ENCODE data around the gene CSRP1. TPM values are rescaled to one million over a fixed set of nuclear protein-coding genes. Genes with fewer than 3 reads are reported as not detected.
A peak's percentile ranks its signal among the peaks of the same experiment; 100 is the strongest.
"Not testable (repeated sequence)": the region's sequence is repeated elsewhere in the genome, so short reads cannot be mapped to it uniquely, and the experiment has no call there.

Gene CSRP1
- total RNA-seq, 2 donors from 2014 or later, result 131 to 355 TPM

DNA sequence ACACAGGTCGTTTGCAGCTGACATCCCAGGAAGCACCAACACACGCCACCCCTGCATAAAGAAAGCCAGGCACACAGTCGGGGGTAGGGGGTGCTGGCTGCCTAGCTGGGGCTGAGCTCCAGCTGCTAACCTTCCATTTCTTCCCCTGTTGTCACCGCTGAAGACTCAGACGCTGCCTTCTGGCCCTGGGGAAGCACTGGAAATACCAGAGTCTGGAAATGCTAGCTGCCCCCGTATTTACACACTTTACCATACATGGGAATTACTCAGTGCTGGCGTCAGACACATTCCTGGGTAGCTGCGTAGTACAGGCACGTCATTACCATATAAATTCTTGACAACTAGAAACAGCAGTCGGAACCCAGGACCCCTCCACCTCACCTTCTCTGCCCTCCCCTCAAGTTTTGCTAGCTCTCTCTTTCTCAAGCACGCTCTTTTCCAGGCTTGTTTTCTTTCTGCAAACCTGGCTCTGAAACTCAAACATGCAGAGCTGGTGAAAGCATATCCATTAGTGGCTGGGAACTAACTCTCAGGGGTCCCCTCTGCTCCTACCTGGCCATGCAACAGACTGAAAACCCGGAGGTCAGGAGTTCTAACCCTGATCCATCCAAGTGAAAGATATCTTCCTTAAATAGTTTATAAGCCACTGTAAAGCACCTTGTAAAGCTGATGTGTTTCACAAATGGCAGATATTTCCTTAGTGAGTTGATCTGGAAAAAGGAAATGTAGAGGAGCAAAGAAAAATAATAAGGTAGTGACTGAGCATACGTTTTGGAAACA, 3.3 kb downstream of the CSRP1 start:
- no peak for ATAC-seq
- no peak for DNase-seq
- intact Hi-C loops (cut with DNase I, micrococcal nuclease), result no loop called here

DNA sequence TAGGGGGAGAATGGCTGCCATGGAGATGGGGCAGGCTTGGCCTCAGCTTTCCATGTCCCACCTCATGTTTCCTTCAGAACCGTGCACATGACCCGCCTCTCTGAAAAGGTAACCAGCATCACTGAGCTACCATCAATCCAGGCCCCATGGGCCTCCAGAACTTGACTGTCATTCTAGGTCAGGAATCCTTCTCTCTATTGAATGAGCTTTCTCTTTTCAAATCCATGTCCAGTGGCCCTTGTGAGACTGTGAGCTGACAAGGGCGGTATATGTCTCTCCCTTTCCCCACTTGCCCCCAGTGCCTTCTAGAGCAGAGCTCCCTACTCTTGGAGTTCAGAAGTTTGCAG, 4.4 kb downstream of the CSRP1 start:
- no peak for ATAC-seq
- DNase-seq, result no peak

DNA sequence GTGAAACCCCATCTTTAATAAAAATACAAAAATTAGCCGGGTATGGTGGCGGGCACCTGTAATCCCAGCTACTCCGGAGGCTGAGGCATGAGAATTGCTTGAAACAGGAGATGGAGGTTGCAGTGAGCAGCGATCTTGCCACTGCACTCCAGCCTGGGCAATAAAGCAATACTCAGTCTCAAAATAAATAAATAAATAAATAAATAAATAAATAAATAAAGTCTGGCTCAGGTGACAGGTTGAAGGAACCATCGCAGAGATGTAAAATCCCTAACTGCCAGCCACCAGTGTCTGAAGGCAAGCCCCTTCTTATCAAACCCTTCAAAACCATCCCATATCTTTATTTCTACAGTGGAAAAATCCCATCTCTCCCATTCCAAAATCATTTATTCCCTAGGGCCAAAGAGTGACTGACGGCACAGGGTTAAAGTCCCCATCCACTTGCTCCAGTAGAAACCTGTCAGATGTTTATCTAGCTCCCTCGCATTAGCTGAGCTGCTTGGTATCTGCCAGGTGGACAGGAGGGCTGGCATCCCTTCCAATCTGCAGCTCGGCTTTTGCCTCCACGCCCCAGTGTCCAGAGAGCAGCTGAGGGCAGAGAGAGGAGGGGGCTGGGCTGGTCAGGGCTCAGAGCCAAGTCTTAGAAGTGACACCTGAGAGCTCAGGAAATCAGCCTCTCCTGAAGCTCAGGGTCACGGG, 5.0 kb downstream of the CSRP1 start:
- ATAC-seq (no peak), DNase-seq (no peak)
- intact Hi-C loops (cut with DNase I, micrococcal nuclease), result no loop called here

More for the DNA sequence above, 4.4 kb downstream of the CSRP1 start:
- intact Hi-C loops (cut with DNase I, micrococcal nuclease), result no loop called here

DNA sequence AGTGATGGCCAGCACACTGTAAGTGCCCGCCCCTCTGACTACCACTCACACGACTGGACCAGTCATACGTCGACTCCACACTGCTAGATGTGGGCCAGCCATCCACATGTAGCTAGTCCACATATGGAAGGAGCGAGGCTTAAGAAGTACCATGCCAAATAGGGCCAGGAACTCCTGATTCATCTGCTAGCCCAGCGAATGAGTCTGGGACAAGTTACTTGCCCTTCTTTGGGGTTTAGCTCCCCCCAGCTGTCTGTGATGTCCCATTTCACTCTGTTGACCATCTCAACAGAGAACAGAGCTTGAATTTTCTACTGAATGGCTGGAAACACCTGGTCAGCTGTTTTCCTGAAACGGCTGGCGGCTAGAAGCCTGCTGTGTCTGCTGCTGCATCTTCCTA, 5.8 kb downstream of the CSRP1 start:
- ATAC-seq, result no peak
- intact Hi-C loops (cut with DNase I, micrococcal nuclease), result no loop called here
- peak in 1 of 2 donors; percentile 67 for DNase-seq

DNA sequence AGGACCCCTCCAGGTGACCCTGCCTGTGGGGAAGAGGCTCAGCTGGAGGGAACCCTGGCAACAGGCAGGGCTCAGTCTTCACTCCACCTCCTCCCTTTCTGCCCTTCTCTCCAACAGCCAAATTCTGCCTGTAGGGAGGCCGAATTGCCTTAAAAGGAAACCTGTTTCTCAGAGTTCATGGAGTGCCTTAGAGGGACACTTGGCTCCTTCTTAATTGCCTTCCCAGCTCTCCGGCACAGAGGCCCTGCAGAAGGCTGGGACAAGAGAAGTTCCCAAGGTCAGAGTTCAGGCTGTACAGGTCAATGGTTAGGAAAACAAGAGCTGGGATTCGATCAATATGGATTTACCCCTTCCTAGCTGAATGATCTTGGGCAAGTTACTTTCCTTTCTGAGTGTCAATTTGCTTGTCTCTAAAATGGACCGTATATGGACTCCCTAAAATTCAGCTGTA, 6.2 kb downstream of the CSRP1 start:
- no peak for DNase-seq
- no peak for ATAC-seq
- intact Hi-C loops (cut with DNase I, micrococcal nuclease), result no loop called here

DNA sequence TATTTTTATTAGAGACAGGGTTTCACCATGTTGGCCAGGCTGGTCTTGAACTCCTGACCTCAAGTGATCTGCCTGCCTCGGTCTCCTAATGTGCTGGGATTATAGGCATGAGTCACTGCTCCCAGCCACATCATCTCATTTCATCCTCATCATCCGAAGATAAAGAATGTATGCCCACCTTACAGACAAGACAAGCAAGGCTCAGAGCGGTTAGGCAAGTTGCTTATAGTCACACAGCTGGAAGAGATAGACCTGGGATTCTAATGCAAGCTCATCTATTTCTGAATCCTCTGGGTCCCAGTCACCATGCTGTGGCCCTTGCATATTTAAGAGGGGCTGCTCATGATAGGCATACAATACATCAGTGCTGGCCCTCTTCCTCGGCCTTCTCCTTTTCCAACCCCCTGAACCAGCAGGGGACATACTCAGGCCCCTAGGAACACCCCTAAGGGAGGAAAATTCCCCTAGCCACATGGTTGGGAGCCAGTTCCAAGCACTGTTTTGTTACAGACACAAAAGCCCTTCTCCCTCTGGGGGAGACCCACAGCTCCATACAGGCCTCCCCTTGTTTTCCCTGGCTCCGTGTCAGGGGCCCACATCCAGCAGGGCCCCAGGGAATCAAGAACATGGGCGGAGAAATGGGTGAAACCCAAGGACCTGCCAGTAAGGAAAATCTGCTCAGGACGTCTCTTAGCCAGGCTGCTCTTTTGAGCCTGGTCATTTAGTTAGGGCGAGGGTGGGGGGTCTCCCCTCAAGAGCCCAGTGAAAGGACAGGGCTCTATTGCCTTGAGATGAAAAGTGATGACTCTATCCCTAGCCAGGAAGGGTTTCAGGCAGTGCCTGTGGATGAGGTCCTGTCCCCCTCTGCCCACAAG, 6.9 kb downstream of the CSRP1 start:
- intact Hi-C loops (cut with DNase I, micrococcal nuclease), result no loop called here
- no peak for DNase-seq
- ATAC-seq, result no peak

DNA sequence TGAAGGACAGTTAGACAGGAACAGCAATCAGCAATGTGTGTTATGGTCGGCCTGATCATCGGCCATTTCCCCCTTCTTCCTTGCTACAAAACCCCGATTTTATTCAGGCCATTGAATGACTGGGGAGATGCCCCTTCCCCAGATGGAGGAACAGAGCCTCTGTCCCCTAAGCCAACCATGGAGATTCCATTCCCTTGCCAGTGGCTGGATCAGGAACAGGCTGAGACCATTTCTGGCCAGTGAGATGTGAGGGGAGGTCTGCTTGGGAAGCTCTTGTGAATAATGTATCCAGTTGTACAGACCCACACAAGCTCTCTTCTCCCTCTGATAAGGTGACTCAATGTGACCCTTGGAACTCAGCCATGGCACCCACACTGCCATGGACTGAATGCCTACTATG, 7.7 kb downstream of the CSRP1 start:
- DNase-seq, result no peak
- ATAC-seq, result no peak
- intact Hi-C loops (cut with DNase I, micrococcal nuclease), result no loop called here

DNA sequence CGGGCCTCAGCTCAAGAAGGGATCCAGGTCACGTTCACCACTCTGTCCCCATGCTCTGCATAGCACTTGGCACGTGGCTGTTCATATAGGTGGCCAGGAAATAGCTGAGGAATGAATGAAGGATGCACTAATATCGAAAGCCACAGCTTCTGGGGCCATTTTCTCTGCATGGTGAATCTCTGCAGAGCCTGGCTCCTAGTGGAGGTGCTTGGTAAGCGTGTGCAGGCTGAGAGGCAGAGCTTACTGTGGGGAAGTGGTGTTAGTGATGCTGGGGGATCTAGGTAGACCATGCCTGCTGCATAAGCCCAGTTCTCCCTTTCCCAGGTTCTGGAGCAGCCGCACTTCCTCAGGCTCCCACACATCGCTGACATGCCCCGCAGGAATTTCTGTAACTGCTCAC, 8.3 kb downstream of the CSRP1 start:
- ATAC-seq, result no peak

DNA sequence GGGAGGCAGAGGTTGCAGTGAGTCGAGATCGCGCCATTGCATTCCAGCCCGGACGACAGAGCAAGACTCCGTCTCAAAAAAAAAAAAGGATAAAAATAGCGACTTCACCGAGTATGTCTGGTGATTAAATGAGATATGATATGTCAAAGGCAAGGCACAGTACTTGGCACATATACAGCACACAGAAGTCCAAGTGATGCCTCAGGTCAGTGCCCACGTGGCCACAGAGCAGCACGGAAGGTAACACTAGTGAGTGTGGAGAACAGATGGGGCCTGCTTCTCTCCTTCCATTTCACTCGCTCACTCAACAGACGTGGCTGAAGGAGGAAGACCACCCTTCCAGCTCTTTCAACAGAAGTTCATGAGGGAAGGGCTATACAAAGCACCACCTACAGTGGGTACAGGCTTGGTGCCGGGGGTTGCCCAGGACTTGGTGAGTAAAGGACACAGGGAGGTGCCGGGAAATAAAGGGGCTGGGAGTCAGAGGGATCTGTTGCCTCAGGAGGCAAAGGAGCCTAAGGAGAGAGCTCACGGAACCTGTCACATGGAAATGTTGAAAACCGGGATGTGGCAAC, 8.9 kb downstream of the CSRP1 start:
- ATAC-seq (no peak), DNase-seq (no peak)
- intact Hi-C loops (cut with DNase I, micrococcal nuclease), result no loop called here

More for the DNA sequence above, 8.3 kb downstream of the CSRP1 start:
- intact Hi-C loops (cut with DNase I, micrococcal nuclease), result no loop called here
- no peak for DNase-seq

DNA sequence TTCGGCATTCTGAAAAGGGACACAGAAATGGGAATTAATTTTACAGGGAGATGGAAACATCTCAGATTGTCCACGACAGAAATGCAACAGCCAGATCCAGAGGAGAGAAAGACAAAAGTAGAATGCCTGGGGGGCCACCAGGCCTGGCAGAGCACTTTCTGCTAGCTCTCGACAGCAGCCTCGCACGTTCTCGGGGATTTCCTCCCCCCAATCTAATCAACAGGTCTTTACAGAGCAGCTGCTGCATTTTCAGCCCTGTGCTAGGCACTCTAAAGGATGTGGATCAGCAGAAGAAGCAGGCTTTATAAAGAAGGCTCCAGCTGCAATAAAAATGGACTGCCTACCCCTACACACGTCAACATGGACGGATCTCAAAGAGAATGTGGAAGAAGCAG, 10.6 kb downstream of the CSRP1 start:
- ATAC-seq (no peak), DNase-seq (no peak)
- intact Hi-C loops (cut with DNase I, micrococcal nuclease), result no loop called here

DNA sequence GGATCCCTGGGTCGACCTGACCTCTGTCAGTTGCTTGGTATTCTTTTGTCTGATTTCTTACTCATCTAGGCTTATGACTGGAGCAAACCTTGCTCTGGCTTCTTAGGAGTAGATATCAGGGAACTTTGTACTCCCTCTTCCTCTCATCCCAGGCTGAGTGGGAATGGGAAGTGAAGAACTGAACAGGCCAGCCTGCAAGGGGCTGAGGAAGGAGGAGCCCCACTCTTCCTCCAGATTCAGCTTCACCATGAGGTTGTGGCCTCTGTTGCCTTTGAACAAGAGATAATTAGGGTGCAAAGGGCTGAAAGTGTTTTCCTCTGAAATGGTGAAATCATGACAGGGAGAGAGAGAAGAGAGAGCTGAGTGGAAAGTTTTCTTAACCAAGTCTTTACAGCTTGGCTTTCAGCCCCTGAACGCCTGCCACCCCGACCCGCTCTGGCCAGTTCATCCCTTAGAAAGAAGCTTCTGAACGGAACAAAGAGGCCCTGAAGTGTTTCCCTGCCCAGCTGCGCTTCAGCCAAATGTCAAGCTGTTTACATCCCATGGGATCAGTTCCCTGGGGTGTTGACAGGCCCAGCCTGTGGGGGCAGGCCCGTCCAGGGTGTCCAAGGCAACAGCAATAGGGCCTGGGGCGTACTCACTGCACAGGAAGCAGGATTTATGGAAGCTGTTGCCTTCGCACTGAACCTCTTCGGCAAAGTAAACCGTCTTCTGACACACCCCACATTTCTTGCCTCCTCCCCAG, 11.2 kb downstream of the CSRP1 start:
- peak; percentile 34 to 78 for DNase-seq
- intact Hi-C loops (cut with DNase I, micrococcal nuclease), result no loop called here
- peak; percentile 38 for ATAC-seq

DNA sequence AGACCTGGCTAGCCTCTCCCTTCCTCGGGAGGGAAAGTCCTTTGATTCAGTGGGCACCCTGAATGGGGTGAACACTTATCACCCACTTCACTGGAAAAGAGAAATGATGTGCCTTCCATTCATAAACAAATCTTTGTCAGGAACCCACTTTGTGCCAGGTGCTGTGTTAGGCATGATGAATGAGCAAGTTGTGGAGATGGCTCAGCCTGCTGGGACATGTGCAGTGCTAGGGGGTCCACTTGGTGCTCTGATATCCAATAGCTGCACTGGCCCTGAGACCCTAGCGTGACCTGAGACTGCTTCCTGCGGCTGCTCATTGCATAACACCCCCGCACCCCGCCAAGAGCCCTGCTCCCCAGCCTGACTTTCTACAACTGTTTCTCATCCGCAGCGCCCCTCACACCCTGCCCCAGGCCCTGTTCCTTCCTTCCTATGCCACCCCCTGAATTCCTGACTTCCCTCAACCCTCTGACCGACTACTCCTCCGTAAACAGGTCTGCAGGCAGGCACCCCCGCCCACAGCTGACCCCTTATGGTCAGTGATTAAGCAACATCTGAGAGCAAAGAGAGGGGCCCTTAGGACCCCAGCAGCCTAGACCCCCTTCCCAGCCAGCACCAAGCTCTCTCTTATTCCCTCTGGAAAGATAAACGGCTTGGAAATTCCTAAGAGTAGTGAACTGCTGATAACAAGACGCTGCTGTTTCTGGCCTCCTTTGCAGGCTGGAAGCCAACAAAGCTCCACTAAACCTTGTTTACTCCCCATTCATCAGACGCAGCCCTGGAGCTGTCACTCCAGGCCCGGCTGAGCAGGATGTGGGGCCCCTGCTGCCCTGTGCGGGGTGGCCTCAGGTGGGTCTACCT, 12.9 kb downstream of the CSRP1 start:
- no peak for DNase-seq
- no peak for ATAC-seq
- intact Hi-C loops (cut with DNase I, micrococcal nuclease), result no loop called here

DNA sequence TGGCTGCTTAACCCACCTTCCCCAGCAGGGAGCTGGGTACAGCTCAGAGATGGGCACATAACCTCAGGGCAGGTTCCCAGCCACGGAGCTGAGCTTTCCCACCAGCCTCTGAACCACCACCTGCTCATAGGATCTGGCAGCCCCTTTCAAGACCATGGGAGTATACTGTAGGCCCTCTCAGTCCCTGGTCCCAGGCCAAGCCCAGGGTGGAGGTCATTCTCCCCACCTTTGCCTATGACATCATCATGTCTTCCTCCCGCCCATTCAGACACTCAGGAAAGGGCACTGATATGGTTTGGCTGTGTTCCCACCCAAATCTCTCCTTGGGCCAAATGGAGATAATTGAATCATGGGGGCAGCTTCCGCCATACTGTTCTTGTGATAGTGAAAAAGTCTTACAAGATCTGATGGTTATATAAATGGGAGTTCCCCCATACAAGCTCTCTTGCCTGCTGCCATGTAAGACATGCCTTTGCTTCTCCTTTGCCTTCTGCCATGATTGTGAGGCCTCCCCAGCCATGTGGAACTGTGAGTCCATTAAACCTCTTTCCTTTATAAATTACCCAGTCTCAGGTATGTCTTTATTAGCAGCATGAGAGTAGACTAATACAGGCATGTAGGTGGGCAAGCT, 13.8 kb downstream of the CSRP1 start:
- DNase-seq; ATAC-seq; intact Hi-C loops (cut with DNase I, micrococcal nuclease): not testable (repeated sequence)

DNA sequence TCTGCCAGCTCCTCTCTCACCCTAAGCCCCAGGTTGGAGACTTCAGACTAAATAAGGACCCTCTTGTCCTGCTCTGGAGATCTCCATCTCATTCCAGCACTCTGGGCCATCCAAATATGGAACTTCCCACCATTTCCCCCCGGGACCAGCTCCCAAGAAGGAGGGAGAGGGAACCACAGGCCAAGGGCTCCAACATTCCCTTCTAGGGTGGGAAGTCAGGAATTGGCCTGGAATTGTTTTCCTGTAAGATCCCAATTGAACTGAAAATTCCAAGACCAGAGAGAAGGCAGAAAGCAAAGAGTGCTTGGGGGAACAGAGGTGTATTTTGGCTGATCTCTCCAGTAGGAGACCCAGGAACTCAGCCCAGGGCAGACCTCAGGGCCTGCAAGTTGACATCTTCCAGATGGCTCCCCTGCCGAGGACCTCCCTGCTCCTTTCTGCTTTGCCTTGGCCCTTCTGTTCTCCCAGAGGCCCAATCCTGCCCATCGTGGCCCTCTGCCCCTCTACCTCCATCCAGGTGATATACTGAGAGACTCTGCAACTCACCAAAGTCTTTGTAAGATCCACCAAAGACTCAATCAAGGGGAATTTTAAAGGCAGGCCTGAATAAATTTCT, 14.9 kb downstream of the CSRP1 start:
- intact Hi-C loops (cut with DNase I, micrococcal nuclease), result no loop called here
- ATAC-seq, result no peak
- DNase-seq, result no peak

DNA sequence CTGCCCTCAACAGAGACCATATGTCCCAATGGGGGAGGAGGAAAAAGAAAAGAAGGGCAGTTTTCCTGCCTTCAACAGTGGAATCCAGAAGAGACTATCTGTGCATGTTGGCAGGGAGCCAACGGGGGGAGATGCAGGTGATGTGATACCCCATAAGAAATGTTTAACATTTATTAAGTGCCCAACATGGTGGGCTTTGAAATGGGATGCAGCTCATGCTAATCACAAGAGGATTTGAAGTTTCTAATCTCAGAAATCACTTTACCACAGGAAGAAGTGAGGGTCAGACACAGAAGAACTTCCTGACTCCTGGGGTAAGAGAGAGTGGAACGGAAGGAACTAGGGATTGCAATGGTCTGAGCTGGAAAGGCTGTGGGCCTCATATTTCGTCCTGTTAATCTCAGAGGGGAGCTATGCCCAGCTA, 16.2 kb downstream of the CSRP1 start:
- intact Hi-C loops (cut with DNase I, micrococcal nuclease), result no loop called here
- no peak for DNase-seq
- ATAC-seq, result no peak

DNA sequence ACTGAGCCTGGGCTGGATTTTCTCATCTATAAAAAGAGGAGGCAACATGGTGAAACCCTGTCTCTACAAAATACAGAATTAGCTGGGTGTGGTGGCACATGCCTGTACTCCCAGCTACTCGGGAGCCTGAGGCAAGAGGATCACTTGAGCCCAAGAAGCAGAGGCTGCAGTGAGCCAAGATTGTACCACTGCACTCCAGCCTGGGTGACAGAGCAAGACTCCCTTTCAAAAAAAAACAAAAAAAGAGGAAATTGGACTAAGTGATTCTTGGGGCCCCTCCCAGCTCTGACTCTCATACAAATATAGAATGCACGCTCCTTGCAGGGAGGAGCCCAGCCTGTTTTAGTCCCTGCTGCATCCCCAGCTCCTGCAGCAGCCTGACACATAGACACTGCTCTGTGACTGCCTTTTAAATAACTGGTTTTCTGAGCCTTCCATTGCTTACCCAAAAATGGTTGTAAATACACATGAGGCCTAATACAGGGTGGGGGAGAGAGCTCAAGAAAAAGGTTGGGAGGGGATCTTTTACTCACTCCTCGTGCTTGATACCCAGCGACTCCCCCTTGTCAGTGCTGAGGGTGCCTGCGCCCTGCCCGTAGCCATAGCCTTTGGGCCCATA, 17.2 kb downstream of the CSRP1 start:
- ATAC-seq (no peak), DNase-seq (no peak)
- intact Hi-C loops (cut with DNase I, micrococcal nuclease), result no loop called here

Measured in left colon (tissue), 2 donors.